Measurements from ENCODE around the gene TNFRSF12A.

The TNFRSF12A gene

DNA sequence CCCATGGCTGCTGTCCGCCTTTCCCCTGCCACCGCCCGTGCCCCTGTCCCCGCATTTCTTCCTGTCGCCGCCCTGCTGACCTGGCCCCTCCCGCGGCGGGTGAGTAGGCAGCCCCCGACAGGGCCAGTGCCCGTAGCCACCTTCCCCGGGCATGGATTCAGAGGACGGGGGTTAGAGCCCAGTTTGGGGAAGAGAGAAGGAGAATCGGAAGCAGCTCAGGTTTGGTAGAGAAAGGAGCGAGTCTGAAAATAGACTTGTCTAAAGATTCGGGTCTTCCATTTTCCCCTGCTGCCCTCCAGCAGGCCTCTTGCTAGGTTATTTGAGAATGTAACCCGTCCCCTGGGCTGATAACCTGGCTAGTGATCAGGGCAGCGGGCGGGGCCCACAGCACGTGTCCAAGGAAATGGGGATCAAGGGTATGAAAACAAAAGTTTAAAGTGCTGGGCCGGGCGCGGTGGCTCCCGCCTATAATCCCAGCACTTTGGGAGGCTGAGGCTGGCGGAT is 15.3 kb upstream of the TNFRSF12A start (continued):
- TF ChIP-seq ZNF391 (tag by site-specific recombination; IDR thresholded peaks at IDR 0.05; ENCODE audit: borderline replicate concordance, low read depth) (no peak), GLIS2 (tag by site-specific recombination; IDR thresholded peaks at IDR 0.05) (peak; percentile 53), ZNF2 (tag by site-specific recombination; IDR thresholded peaks at IDR 0.05) (no peak), ZBTB17 (tag by site-specific recombination; IDR thresholded peaks at IDR 0.05) (no peak), HOXA7 (CRISPR knock-in tag; IDR thresholded peaks at IDR 0.05; ENCODE audit: borderline replicate concordance) (no peak), ZNF692 (tag by site-specific recombination; IDR thresholded peaks at IDR 0.05) (peak; percentile 95), ZFHX2 (tag by site-specific recombination; conservative IDR thresholded peaks at IDR 0.05) (peak; percentile 58), ZNF335 (tag by site-specific recombination; conservative IDR thresholded peaks at IDR 0.05) (peak; percentile 78), ZNF354C (tag by site-specific recombination; IDR thresholded peaks at IDR 0.05; ENCODE audit: borderline replicate concordance, low read depth) (no peak), ZNF426 (tag by site-specific recombination; IDR thresholded peaks at IDR 0.05) (no peak)

GRCh38 chr16:3007059-3007956 is 12.9 kb upstream of the TNFRSF12A start:
- H3K9me3 ChIP-seq (ENCODE audit: control insufficient read depth, insufficient read depth, low read depth, low read length), result no peaks in the 10 kb centered on the region
- no peak overlapping the region for H3K4me3 ChIP-seq (ENCODE audit: low read depth, low read length)
- H3K36me3 ChIP-seq (ENCODE audit: control insufficient read depth in 2 of 2, insufficient read depth in 1 of 2, low read length in 2 of 2), result no peaks in the 10 kb centered on the region
- ChIA-PET POLR2A (interaction anchor here (12.4 kb wide), 1 partner anchor 16 kb away, joined by 247 read pairs; the partner anchor contains the start of genes CLDN6, HCFC1R1, THOC6 and TNFRSF12A), CTCF (interaction anchor here (0.6 to 9.6 kb wide), 2 partner anchors 24 to 108 kb away, joined by 3 to 149 read pairs; no protein-coding TSS in a partner anchor)
- no peak overlapping the region for H3K27ac ChIP-seq (ENCODE audit: extremely low read depth, low read depth, low read length)
- TF ChIP-seq KLF1 (tag by site-specific recombination; IDR thresholded peaks at IDR 0.05) (no peak), ZNF830 (tag by site-specific recombination; IDR thresholded peaks at IDR 0.05; ENCODE audit: low read depth) (no peak), KLF8 (tag by site-specific recombination; IDR thresholded peaks at IDR 0.05) (no peak), ZXDB (tag by site-specific recombination; IDR thresholded peaks at IDR 0.05) (no peak), ZNF416 (tag by site-specific recombination; IDR thresholded peaks at IDR 0.05) (no peak), ZNF629 (tag by site-specific recombination; IDR thresholded peaks at IDR 0.05) (no peak)
- H3K4me1 ChIP-seq (ENCODE audit: control insufficient read depth, insufficient read depth, low read length), result no peaks in the 10 kb centered on the region; the same call in 1 of the 2 replicates

GRCh38 chr16:3007957-3008689 is 12.0 kb upstream of the TNFRSF12A start:
- Histone ChIP-seq H3K4me3 (ENCODE audit: low read depth, low read length) (no peak overlapping the region), H3K4me1 (ENCODE audit: control insufficient read depth, insufficient read depth, low read length) (no peaks in the 10 kb centered on the region; the same call in 1 of the 2 replicates), H3K9me3 (ENCODE audit: control insufficient read depth, insufficient read depth, low read depth, low read length) (no peaks in the 10 kb centered on the region), H3K27ac (ENCODE audit: extremely low read depth, low read depth, low read length) (no peak overlapping the region), H3K36me3 (ENCODE audit: control insufficient read depth in 2 of 2, insufficient read depth in 1 of 2, low read length in 2 of 2) (no peaks in the 10 kb centered on the region)
- no peak for TF ChIP-seq ZNF777 (tag by site-specific recombination; IDR thresholded peaks at IDR 0.05; ENCODE audit: borderline replicate concordance)
- TF ChIP-seq IKZF3 (tag by site-specific recombination; IDR thresholded peaks at IDR 0.05), result no peak
- no peak for TF ChIP-seq ZNF354C (tag by site-specific recombination; IDR thresholded peaks at IDR 0.05; ENCODE audit: borderline replicate concordance, low read depth)
- TF ChIP-seq KLF1 (tag by site-specific recombination; IDR thresholded peaks at IDR 0.05), result no peak
- peak; percentile 73 for TF ChIP-seq EGR2 (tag by site-specific recombination; IDR thresholded peaks at IDR 0.05; ENCODE audit: low read depth)
- TF ChIP-seq, protein P1, sequence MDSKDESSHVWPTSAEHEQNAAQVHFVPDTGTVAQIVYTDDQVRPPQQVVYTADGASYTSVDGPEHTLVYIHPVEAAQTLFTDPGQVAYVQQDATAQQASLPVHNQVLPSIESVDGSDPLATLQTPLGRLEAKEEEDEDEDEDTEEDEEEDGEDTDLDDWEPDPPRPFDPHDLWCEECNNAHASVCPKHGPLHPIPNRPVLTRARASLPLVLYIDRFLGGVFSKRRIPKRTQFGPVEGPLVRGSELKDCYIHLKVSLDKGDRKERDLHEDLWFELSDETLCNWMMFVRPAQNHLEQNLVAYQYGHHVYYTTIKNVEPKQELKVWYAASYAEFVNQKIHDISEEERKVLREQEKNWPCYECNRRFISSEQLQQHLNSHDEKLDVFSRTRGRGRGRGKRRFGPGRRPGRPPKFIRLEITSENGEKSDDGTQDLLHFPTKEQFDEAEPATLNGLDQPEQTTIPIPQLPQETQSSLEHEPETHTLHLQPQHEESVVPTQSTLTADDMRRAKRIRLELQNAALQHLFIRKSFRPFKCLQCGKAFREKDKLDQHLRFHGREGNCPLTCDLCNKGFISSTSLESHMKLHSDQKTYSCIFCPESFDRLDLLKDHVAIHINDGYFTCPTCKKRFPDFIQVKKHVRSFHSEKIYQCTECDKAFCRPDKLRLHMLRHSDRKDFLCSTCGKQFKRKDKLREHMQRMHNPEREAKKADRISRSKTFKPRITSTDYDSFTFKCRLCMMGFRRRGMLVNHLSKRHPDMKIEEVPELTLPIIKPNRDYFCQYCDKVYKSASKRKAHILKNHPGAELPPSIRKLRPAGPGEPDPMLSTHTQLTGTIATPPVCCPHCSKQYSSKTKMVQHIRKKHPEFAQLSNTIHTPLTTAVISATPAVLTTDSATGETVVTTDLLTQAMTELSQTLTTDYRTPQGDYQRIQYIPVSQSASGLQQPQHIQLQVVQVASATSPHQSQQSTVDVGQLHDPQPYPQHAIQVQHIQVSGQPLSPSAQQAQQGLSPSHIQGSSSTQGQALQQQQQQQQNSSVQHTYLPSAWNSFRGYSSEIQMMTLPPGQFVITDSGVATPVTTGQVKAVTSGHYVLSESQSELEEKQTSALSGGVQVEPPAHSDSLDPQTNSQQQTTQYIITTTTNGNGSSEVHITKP (tag by site-specific recombination; IDR thresholded peaks at IDR 0.05), result peak; percentile 45; the same call in 1 of the 2 replicates
- peak; percentile 61 for TF ChIP-seq ZFHX2 (tag by site-specific recombination; conservative IDR thresholded peaks at IDR 0.05)
- TF ChIP-seq ZNF544 (tag by site-specific recombination; IDR thresholded peaks at IDR 0.05), result no peak
- ChIA-PET CTCF (interaction anchor here (0.6 to 9.6 kb wide), 2 partner anchors 23 to 109 kb away, joined by 3 to 149 read pairs; no protein-coding TSS in a partner anchor), POLR2A (interaction anchor here (12.4 kb wide), 1 partner anchor 16 kb away, joined by 247 read pairs; the partner anchor contains the start of genes CLDN6, HCFC1R1, THOC6 and TNFRSF12A)
